KOPT-K1 (cell line): ENCODE data around the gene ZNF423.

Source experiments
- H3K27ac ChIP-seq: fragments of 200-600 bp; sonication (generic); 2 replicates; pipeline ENCODE4 v1.5.1; 2016; ENCODE audit warnings: antibody characterized with exemption, mild to moderate bottlenecking, low read depth, low read length; ENCODE audit not compliant: poor library complexity, severe bottlenecking
- H3K36me3 ChIP-seq: fragments of 200-600 bp; sonication (generic); 2 replicates; pipeline ENCODE4 v1.5.1; 2017; ENCODE audit warnings: antibody characterized with exemption, mild to moderate bottlenecking, low read length, moderate library complexity; ENCODE audit not compliant: insufficient read depth
- H3K9me3 ChIP-seq: fragments of 200-600 bp; sonication (generic); 2 replicates; pipeline ENCODE4 v1.5.1; 2017; ENCODE audit warnings: antibody characterized with exemption, low read length, mild to moderate bottlenecking; ENCODE audit not compliant: insufficient read depth, poor library complexity, severe bottlenecking

ZNF423 gene

DNA sequence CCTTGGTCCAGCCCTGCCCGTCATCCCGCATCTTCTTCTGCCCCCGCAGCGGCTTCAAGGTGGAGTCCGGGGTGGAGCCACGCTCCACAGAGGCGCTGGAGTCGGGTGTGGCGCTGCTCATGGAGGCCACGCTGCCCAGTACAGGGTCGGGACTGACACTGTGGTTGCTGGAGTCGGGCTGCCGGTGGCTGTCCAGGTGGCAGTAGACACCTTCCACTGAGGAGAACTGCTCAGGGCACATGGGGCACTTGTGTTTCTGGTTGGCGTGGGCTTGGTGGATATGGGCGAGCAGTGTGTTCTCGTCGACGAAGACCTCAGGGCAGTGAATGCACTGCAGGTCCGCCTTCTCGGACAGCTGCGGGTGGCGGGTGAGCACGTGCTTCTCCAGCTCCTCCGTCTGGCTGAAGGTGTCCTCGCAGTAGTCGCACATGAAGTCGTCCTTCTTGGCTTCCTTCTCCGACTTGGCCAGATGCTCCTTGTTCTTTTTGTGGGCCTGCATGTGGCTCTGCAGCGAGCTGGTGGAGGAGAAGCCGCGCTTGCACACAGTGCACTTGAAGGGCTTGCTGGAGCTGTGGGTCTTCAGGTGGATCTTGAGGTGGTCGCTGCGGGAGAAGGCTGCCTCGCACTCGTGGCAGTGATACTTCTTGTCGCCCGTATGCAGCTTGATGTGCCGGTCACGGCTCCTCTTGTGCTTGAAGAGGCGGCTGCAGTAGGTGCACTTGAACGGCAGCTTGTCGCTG lies 217.8 kb downstream of the ZNF423 start:
- Histone ChIP-seq H3K9me3 (no peaks in the 10 kb centered on the region), H3K27ac (no peak overlapping the region)

DNA sequence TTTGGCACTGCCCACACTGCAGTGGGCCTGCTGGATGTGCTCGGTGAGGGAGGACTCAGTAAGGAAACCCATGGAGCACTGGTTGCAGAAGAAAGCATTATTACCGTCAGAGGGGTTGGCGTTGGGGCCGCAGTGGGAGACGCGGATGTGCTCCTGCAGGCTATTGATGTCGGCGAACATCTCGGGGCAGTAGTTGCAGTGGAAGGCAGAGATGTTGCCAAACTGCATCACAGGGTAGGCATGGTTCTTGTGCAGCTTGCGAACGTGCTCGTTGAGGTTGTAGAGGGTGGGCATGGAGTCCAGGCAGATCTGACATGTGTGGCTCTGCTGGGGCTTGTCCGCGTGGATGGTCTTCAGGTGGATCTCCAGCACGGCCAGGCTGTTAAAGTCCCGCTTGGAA lies 218.4 kb downstream of the ZNF423 start:
- no peak overlapping the region for H3K27ac ChIP-seq
- no peaks in the 10 kb centered on the region for H3K36me3 ChIP-seq
- no peaks in the 10 kb centered on the region for H3K9me3 ChIP-seq

More for the DNA sequence above, 217.8 kb downstream of the ZNF423 start:
- no peaks in the 10 kb centered on the region for H3K36me3 ChIP-seq

DNA sequence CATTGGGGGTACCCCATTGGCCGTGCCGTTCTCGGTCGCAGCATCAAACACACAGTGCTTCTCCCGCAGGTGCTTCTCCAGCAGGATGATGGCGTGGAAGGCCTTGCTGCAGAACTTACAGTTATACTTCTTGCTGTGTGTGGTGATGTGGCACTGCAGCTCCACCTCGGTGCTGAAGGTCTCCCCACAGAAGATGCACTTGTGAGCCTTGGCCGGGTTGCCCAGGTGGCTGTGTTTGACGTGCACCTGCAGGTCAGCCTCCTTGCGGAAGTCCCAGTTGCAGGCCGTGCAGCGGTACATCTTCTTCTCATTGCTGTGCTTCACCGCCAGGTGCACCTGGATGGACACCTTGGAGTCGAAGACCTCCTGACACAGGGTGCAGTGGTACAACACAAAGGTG lies 219.3 kb downstream of the ZNF423 start:
- peak overlapping the region; percentile 97 for H3K27ac ChIP-seq
- no peaks in the 10 kb centered on the region for H3K36me3 ChIP-seq
- no peaks in the 10 kb centered on the region for H3K9me3 ChIP-seq

GRCh38 chr16:49635591-49636581 lies 220.0 kb downstream of the ZNF423 start:
- peak overlapping the region; percentile 97 for H3K27ac ChIP-seq
- H3K9me3 ChIP-seq, result no peaks in the 10 kb centered on the region

DNA sequence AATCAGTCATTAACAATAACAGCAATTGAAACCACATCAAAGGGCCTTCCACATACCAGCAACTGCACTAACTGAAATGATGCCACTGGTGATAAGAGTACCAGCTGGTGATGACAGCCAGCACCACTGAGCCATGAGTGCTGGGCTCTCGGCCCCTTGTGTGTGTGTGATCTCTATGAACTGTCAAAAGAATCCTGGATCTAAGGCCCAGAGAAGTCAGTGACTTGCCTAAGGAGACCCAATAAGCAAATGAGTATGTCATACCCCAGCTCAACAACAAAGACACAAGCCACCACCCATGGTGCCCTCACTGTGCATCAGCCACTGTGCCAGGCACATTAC lies 220.9 kb downstream of the ZNF423 start:
- Histone ChIP-seq H3K36me3 (peaks cover 5% of the 10 kb centered on the region), H3K27ac (peak overlapping the region; percentile 97), H3K9me3 (peaks cover under 1% of the 10 kb centered on the region)

More at GRCh38 chr16:49635591-49636581, 220.0 kb downstream of the ZNF423 start:
- no peaks in the 10 kb centered on the region for H3K36me3 ChIP-seq

DNA sequence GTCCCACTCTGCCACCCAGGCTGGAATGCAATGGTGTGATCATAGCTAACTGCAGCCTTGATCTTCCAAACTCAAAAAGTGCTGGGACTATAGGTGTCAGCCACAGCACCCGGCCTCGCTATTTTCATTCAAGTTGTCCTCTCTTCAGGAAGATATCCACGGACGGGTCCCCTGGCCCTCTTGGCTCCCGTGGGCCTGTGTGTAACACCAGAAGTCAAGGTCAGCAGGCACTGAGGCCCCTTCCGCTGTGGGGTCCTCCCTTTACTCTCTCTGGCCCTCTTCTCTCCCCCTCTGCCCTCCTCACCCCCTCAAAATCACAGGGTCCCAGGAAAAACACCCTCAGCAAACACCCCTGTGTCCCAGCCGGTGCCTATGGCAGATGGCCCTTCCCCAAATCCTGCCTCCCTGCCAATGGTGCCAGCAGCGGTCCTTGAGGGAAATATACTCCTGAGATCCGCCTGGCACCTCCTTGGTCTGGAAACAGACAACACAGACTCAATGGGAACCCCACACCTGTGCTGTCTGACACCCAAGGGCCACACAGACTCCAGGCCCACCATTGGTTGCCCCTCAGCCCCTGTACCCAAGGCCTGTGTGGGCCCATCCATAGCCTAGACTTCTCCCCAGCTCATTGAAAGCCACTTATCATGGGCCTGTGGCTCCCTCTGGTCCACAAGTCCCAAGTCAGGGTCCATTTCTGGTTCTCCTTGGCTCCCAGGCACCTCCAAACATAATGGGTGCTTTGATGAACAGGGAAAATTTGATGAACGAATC lies 221.5 kb downstream of the ZNF423 start:
- Histone ChIP-seq H3K36me3 (peaks cover 10% of the 10 kb centered on the region), H3K9me3 (peaks cover 6% of the 10 kb centered on the region), H3K27ac (peak overlapping the region; percentile 97)

DNA sequence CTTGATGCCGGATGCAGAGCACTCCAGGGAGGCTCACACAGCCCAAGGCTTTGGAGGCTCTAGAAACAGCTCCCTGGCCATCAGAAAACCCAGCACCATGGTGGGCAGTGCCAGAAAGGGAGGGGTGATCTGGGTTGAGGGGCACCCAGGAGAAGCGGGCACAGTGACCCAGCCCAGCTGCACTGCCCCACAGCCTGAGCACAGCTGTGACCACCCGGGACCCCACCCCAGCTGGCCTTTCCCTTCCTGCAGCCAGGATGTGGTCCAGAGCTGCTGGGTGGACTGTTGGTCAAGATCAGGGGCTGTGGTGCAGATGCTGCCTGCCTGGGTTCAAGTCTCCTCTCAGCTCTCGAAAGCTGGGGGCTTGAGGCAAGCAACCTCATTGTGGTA lies 223.1 kb downstream of the ZNF423 start:
- Histone ChIP-seq H3K36me3 (peaks cover 17% of the 10 kb centered on the region), H3K27ac (peak overlapping the region; percentile 97), H3K9me3 (peaks cover 16% of the 10 kb centered on the region)

- peak overlapping the region; percentile 97 for H3K27ac ChIP-seq
- peaks cover 17% of the 10 kb centered on the region for H3K36me3 ChIP-seq
These were observed 223.7 kb downstream of the ZNF423 start for GRCh38 chr16:49632086-49632794.

GRCh38 chr16:49631187-49632041 lies 224.5 kb downstream of the ZNF423 start:
- peak overlapping the region; percentile 97 for H3K27ac ChIP-seq
- H3K36me3 ChIP-seq, result peaks cover 17% of the 10 kb centered on the region
- peaks cover 16% of the 10 kb centered on the region for H3K9me3 ChIP-seq

More at GRCh38 chr16:49632086-49632794, 223.7 kb downstream of the ZNF423 start:
- H3K9me3 ChIP-seq, result peaks cover 16% of the 10 kb centered on the region

- Histone ChIP-seq H3K27ac (peak overlapping the region; percentile 97), H3K36me3 (peaks cover 19% of the 10 kb centered on the region), H3K9me3 (peaks cover 16% of the 10 kb centered on the region)
These were observed 225.1 kb downstream of the ZNF423 start for GRCh38 chr16:49630783-49631182.

DNA sequence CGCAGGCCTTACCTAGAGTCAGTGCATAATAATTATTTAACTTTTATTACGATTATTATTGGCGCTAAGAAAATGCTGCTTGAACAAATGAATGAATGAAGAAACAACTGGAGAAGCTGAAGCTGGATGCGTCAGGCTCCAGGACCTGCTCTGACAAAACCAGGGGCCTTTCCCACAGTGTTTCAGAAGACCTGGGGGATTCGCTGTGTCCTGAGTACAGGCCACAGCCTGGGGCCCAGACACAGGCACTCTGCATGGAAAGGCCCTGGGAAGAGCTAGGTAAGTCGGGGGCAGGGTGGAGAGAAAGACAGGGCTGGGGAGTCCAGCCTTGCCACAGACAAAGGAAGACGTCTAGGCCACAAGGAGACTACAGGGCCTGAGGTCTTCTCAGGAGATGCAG lies 226.1 kb downstream of the ZNF423 start:
- Histone ChIP-seq H3K9me3 (peaks cover 16% of the 10 kb centered on the region), H3K27ac (no peak overlapping the region), H3K36me3 (peaks cover 25% of the 10 kb centered on the region)

- Histone ChIP-seq H3K36me3 (peaks cover 31% of the 10 kb centered on the region), H3K27ac (no peak overlapping the region), H3K9me3 (peaks cover 16% of the 10 kb centered on the region)
These were observed 227.8 kb downstream of the ZNF423 start for GRCh38 chr16:49628148-49628547.

DNA sequence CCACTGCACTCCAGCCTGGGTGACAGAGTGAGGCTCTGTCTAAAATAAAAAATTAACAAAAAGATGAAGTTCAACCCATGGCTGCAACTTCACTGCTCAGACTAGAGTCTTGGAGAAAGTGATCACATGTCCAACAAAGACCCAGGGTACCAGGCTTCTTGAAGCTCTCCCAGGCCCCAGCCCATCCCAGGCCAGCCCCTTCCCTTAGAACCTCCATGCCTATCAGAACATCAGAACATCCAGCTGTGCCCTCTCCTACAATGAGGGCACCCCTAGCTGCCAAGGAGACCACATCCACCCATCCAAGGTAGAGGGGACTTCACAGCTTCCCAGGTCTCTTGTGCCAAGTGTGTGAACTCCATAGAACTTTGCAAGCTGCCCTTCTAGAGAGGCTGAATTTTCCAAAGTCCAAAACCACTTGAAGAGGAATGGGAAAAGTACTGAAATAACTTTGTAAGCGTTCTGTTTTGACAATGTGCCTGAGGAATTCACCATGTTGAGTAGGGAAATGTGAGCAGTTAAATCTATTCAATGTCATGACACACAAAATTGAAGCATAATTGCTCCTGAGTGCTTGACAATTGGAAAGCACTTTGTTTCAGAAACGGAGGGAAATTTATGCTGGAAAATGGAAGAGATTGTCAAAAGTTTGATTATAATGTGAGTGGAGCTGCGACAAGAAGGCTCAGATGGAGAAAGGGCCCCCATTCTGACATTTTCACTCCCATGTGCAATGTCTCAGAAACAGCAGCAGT lies 230.4 kb downstream of the ZNF423 start:
- peaks cover 36% of the 10 kb centered on the region for H3K36me3 ChIP-seq
- no peak overlapping the region for H3K27ac ChIP-seq
- H3K9me3 ChIP-seq, result peaks cover 16% of the 10 kb centered on the region
